T-helper 2 cell treated with Interferon-gamma antibody and Interleukin-4, amounts not matched to agents 100 ng/mL and 5 ng/mL, for 36 hours (primary cell): ENCODE measurements around the gene WTAP. TPM values are rescaled to one million over a fixed set of nuclear protein-coding genes. Genes with fewer than 3 reads are reported as not detected.

Experiments used
- intact Hi-C: fragments of 100-400 bp; cut with micrococcal nuclease; formaldehyde crosslinking; loops from one replicate; pipeline ENCODE4 v1.15.1; 2023
- total RNA-seq: library from RNA; stranded (reverse); gene quantifications from 2 replicates; pipeline ENCODE4 v1.2.3, GENCODE V29; 2022

WTAP gene
- 119 and 121 TPM in 2 replicates for total RNA-seq

- intact Hi-C loops, result loop anchor here (1.0 to 2.0 kb wide), 5 partner anchors 34 to 684 kb away; partner anchors contain the start of genes ACAT2, IGF2R, SOD2 and TCP1
Measured at GRCh38 chr6:159726918-159727716, at the start of gene WTAP. TSS of gene WTAP (plus strand) at chr6:159727506. CDS start at chr6:159736266, 8,760 bp downstream.

GRCh38 chr6:159677506-159678165, 49.7 kb upstream of the WTAP start:
- intact Hi-C loops, result no loop called here

- intact Hi-C loops, result no loop called here
Measured at GRCh38 chr6:159678574-159678973, 48.7 kb upstream of the WTAP start.

- intact Hi-C loops, result no loop called here
Measured at GRCh38 chr6:159679091-159680077, 47.9 kb upstream of the WTAP start.

GRCh38 chr6:159680104-159680503, 47.2 kb upstream of the WTAP start:
- intact Hi-C loops, result no loop called here

GRCh38 chr6:159681191-159681880, 46.0 kb upstream of the WTAP start:
- intact Hi-C loops, result no loop called here

GRCh38 chr6:159682295-159682694, 45.0 kb upstream of the WTAP start:
- intact Hi-C loops, result no loop called here

GRCh38 chr6:159682810-159683209, 44.5 kb upstream of the WTAP start:
- intact Hi-C loops, result no loop called here

GRCh38 chr6:159684013-159684304, 43.3 kb upstream of the WTAP start:
- intact Hi-C loops, result no loop called here

GRCh38 chr6:159686040-159686439, 41.3 kb upstream of the WTAP start:
- intact Hi-C loops, result no loop called here

- intact Hi-C loops, result no loop called here
Measured at GRCh38 chr6:159686703-159687102, 40.6 kb upstream of the WTAP start.

GRCh38 chr6:159687341-159687740, 40.0 kb upstream of the WTAP start:
- intact Hi-C loops, result no loop called here

GRCh38 chr6:159688266-159688905, 38.9 kb upstream of the WTAP start:
- intact Hi-C loops, result no loop called here

- intact Hi-C loops, result no loop called here
Measured at GRCh38 chr6:159689001-159689400, 38.3 kb upstream of the WTAP start.

GRCh38 chr6:159690135-159690534, 37.2 kb upstream of the WTAP start:
- intact Hi-C loops, result loop anchor here (2.0 to 5.0 kb wide), 3 partner anchors 163 to 832 kb away; no protein-coding TSS in a partner anchor

- intact Hi-C loops, result loop anchor here (1.0 to 5.0 kb wide), 5 partner anchors 71 to 831 kb away; partner anchors contain the start of gene ACAT2
Measured at GRCh38 chr6:159691133-159691962, 36.0 kb upstream of the WTAP start.

- intact Hi-C loops, result loop anchor here (1.0 to 5.0 kb wide), 6 partner anchors 70 to 830 kb away; partner anchors contain the start of gene ACAT2
Measured at GRCh38 chr6:159691963-159692287, 35.4 kb upstream of the WTAP start.

GRCh38 chr6:159692303-159693127, 34.8 kb upstream of the WTAP start:
- intact Hi-C loops, result loop anchor here (1.0 to 5.0 kb wide), 6 partner anchors 35 to 830 kb away; partner anchors contain the start of genes TCP1 and WTAP
